Right lung (tissue), 10 donors: ENCODE measurements around the gene SPAG8. TPM values are rescaled to one million over a fixed set of nuclear protein-coding genes. Genes with fewer than 3 reads are reported as not detected.
A peak's percentile ranks its signal among the peaks of the same experiment; 100 is the strongest.

Experiments used
- DNase-seq, 2 donors: peaks; one replicate each; pipeline ENCODE4 v3.0.0-alpha.2; 2013
- long read RNA-seq, 8 donors: transcript quantifications; one replicate each; lab custom pipeline, GENCODE V29; 2026
- polyA plus RNA-seq, 5 donors: library from polyadenylated mRNA; unstranded; fragments of 120-200 nt; gene quantifications; one replicate each; pipeline versions ENCODE4 v1.2.1 to v1.2.3, GENCODE V29; 2013; ENCODE audit warnings: inconsistent platforms in 1 of 5, low replicate concordance in 1 of 5; ENCODE audit not compliant: insufficient read length in 5 of 5, insufficient read depth in 1 of 5

SPAG8 gene, protein sequence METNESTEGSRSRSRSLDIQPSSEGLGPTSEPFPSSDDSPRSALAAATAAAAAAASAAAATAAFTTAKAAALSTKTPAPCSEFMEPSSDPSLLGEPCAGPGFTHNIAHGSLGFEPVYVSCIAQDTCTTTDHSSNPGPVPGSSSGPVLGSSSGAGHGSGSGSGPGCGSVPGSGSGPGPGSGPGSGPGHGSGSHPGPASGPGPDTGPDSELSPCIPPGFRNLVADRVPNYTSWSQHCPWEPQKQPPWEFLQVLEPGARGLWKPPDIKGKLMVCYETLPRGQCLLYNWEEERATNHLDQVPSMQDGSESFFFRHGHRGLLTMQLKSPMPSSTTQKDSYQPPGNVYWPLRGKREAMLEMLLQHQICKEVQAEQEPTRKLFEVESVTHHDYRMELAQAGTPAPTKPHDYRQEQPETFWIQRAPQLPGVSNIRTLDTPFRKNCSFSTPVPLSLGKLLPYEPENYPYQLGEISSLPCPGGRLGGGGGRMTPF
- 10 to 100 TPM in 4 of 5 donors, 1 to 10 TPM in 1; 8.7 to 12.5 (median 10.7) TPM for polyA plus RNA-seq
- long read RNA-seq, donor 1, partial matches to known transcripts, result 0 of 3 reads
- long read RNA-seq, donor 1, other reads (novel, unspliced or antisense), result 0 of 3 reads
- long read RNA-seq, donor 2, result 0 reads
- long read RNA-seq, donor 3, result 0 reads
- long read RNA-seq, donor 4, result 0 reads
- long read RNA-seq, donor 5, partial matches to known transcripts, result 5 of 5 reads
- long read RNA-seq, donor 5, other reads (novel, unspliced or antisense), result 0 of 5 reads
- long read RNA-seq, donor 6, partial matches to known transcripts, result 0 of 1 reads
- long read RNA-seq, donor 6, other reads (novel, unspliced or antisense), result 0 of 1 reads
- long read RNA-seq, donor 7, partial matches to known transcripts, result 0 of 1 reads
- long read RNA-seq, donor 7, other reads (novel, unspliced or antisense), result 0 of 1 reads
- long read RNA-seq, donor 8, result 0 reads

DNA sequence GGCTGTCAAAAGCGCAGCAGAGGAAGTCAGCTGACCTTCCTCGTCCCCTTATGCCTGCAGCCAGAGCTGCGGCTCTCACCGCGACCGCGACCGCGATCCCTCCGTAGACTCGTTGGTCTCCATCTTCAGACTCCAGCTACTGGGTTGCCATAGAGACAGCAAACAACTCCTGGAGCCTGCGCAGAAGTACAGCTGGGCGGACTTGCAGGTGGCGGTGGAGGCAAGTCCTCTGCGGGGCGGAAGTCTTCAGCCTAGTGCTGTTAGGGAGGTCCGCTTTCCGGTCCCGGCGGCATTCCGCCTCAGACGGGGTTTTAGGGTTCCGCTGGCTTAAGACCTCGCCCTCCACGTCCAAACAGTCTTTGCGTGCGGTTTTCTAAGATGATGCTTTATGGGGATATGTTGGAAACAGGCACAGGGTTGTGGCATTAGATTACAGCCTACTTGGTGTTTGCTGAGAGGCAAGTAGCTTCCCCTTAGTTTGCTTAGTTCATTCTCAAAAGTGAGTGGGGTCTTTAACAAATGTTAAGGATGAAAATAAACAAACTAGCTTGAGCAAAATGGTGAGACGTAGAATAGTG is at the start of gene SPAG8:
Gene SPAG8, minus strand, starts transcription at position 238 of the 578 bp plus-strand sequence. Its CDS starts 115 bp downstream, at position 123.
- peak; percentile 89 to 90 for DNase-seq

- DNase-seq, result no peak
Measured at GRCh38 chr9:35861161-35861897, 49.3 kb upstream of the SPAG8 start.

- DNase-seq, result no peak
Measured at GRCh38 chr9:35859990-35860339, 47.9 kb upstream of the SPAG8 start.

DNA sequence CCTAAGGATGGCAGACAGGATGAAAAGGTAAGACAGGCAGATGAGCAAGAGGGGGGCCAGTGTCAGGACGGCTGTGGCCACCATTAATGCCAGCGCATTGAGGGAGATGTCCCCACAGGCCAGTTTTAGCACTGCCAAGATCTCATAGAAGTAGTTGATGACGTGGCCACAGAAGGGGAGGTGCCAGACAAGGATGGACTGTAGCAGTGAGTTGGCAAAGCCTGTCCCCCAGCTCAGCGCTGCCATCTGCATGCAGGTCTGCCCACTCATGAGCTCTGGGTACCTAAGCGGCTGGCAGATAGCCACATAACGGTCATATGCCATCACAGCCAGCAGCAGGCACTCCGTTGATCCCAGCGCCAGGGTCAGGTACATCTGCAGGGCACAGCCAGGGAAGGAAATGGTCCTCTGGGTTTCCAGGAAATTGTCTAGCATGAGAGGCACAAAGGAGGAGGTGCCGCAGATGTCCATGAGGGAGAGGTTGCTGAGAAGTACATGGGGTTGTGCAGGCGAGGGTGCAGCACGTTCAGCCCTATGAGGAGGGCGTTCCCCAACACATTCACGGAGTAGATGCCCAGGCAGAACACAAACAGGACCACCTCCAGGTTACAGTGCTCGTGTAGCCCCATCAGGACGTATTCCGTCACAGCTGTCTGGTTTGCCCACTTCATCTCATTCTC is 47.4 kb upstream of the SPAG8 start:
- DNase-seq, result no peak

- no peak for DNase-seq
Measured at GRCh38 chr9:35858458-35858857, 46.4 kb upstream of the SPAG8 start.

DNA sequence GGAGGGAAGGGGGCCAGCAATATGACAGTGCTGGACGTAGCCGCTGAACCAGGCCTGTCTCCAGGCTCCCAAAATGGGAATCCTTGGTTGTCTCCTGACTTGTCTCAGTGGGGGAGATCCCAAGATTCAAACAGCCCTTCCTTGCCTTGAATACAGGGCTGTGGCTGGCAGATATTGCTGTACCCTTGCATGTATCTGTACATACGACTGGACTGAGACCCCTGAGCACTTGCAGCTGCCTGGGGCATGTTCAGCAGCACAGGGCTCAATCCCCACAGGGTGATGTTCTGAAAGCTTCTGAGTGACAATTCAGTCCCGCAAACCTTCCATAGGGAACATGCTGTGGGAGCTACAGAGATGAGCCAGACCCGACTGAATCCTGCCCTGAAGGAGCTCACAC is 44.8 kb upstream of the SPAG8 start:
- no peak for DNase-seq

GRCh38 chr9:35856206-35856605 is 44.1 kb upstream of the SPAG8 start:
- DNase-seq, result no peak

- DNase-seq, result no peak
Measured at GRCh38 chr9:35854091-35854762, 42.2 kb upstream of the SPAG8 start.

- DNase-seq, result no peak
Measured at GRCh38 chr9:35852876-35853865, 41.1 kb upstream of the SPAG8 start.

GRCh38 chr9:35852267-35852815 is 40.3 kb upstream of the SPAG8 start:
- no peak for DNase-seq

- no peak for DNase-seq
Measured at GRCh38 chr9:35847792-35848572, 35.9 kb upstream of the SPAG8 start.

DNA sequence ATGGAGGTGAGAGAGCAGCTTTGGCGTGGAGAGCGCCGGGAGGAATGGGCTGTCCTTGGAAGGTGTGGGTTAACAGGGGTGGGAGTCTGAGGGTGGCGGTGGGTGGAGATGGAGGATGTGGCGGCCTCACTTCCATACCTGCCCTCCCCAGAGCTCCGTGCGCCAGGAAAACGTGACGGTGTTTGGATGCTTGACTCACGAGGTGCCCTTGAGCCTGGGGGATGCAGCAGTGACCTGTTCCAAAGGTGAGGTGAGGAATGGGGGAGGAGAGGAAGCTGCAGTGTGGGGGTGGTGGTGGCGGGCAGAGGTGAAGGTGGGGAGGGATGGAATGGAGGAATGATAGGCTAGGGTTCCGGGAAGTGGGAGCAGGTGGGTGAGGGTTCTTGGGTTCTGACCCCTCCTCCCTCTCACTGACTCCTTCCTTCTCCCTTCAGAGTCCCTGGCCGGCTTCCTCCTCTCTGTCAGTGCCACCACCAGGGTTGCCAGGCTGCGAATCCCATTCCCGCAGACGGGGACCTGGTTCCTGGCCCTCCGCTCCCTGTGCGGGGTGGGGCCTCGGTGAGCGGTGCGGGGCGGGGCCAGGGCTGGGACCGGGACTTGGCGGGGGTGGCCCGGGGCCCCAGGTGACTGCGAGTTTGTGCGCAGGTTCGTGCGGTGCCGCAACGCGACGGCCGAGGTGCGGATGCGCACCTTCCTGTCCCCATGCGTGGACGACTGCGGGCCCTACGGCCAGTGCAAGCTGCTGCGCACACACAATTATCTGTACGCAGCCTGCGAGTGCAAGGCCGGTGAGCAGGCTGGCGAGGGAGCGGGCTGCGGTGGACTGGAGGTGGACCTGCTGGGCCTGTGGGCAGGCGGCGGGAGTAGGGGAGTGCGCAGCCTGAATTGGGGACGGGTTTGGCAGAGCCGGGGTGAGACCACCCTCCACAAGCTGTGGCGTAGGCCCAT is 34.0 kb upstream of the SPAG8 start:
- DNase-seq, result no peak

- DNase-seq, result peak; percentile 77 to 81
Measured at GRCh38 chr9:35844628-35845270, 32.7 kb upstream of the SPAG8 start.

- DNase-seq, result no peak
Measured at GRCh38 chr9:35842795-35843194, 30.7 kb upstream of the SPAG8 start.

DNA sequence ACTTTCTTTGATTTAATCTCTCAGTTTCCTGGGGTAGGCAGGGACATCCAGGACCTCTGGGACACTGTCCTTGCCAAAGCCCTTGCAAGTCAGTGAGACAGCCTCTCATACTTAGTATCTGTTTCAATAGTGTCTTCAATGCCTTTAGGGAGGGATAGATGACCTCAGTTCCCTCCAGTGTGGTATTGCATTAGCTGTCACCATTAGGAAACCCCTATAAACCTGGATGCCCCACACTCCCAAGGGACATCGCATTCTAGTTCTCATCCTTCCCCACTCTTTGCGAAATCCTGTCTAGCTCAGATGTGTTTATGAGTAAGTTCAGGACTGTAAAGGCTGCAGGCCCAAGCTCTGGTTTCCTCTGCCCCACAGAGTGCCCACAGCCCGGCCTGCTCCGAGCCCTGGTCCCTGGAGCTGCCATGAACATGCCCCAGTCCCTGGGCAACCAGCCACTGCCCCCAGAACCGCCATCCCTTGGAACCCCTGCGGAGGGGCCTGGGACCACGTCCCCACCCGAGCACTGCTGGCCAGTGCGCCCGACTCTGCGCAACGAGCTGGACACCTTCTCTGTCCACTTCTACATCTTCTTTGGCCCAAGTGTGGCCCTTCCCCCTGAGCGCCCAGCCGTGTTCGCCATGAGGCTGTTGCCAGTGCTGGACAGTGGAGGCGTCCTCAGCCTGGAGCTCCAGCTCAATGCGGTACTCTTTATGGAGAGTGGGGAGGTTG is 30.1 kb upstream of the SPAG8 start:
- DNase-seq, result no peak

DNA sequence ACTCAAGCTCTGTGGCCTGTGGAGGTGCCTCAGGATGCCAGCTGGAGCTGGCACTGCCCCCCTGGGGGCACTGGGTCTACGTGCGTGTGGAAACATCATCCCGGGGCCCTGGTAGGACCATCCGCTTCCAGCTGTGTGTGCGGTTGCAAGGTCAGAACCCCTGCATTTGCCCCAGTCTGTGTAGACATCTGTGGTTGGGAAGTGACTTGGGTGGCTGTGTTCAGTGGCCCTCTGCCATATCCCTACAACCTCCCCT is 29.5 kb upstream of the SPAG8 start:
- DNase-seq, result no peak
